Activated naive CD8-positive, alpha-beta T cell treated with anti-CD3 and anti-CD28 coated beads for 36 hours (primary cell): ENCODE data around the gene UTP25. TPM values are rescaled to one million over a fixed set of nuclear protein-coding genes. Genes with fewer than 3 reads are reported as not detected.

Experiments used
- DNase-seq: peaks from one replicate; pipeline ENCODE4 v3.0.0; 2021
- H3K27ac Mint-ChIP-seq: one replicate; pipeline ENCODE4 v1.8.0; 2022; ENCODE audit warnings: mild to moderate bottlenecking, moderate library complexity, mixed read lengths
- H3K27me3 Mint-ChIP-seq: one replicate; pipeline ENCODE4 v1.8.0; 2022; ENCODE audit warnings: mild to moderate bottlenecking, mixed read lengths
- H3K36me3 Mint-ChIP-seq: one replicate; pipeline ENCODE4 v1.8.0; 2021; ENCODE audit warnings: mild to moderate bottlenecking, mixed read lengths
- H3K4me1 Mint-ChIP-seq: one replicate; pipeline ENCODE4 v1.8.0; 2021; ENCODE audit warnings: mixed read lengths
- H3K4me3 Mint-ChIP-seq: one replicate; pipeline ENCODE4 v1.8.0; 2022; ENCODE audit warnings: mild to moderate bottlenecking, moderate library complexity, mixed read lengths
- H3K9me3 Mint-ChIP-seq: one replicate; pipeline ENCODE4 v1.8.0; 2022; ENCODE audit warnings: mixed read lengths
- total RNA-seq, 2 experiments: library from RNA; stranded (reverse); gene quantifications; one replicate each; pipeline ENCODE4 v1.2.3, GENCODE V29; 2021

The UTP25 gene
- total RNA-seq, 2 experiments from 2014 or later, result 12.2 to 12.5 TPM

- H3K9me3 Mint-ChIP-seq, result no peaks in the 10 kb centered on the region
- H3K4me1 Mint-ChIP-seq, result peaks cover 21% of the 10 kb centered on the region
- H3K4me3 Mint-ChIP-seq, result no peak overlapping the region
- peaks cover 27% of the 10 kb centered on the region for H3K27me3 Mint-ChIP-seq
- H3K27ac Mint-ChIP-seq, result no peak overlapping the region
- DNase-seq, result no peak
- no peaks in the 10 kb centered on the region for H3K36me3 Mint-ChIP-seq
Observed at GRCh38 chr1:209819058-209819457, 8.7 kb upstream of the UTP25 start.

- no peak overlapping the region for H3K27ac Mint-ChIP-seq
- H3K4me3 Mint-ChIP-seq, result no peak overlapping the region
- H3K9me3 Mint-ChIP-seq, result no peaks in the 10 kb centered on the region
- DNase-seq, result no peak
- peaks cover 14% of the 10 kb centered on the region for H3K4me1 Mint-ChIP-seq
- no peaks in the 10 kb centered on the region for H3K36me3 Mint-ChIP-seq
- peaks cover 27% of the 10 kb centered on the region for H3K27me3 Mint-ChIP-seq
Observed at GRCh38 chr1:209820986-209821385, 6.8 kb upstream of the UTP25 start.

GRCh38 chr1:209822706-209823105 is 5.1 kb upstream of the UTP25 start:
- DNase-seq, result no peak
- Mint-ChIP-seq H3K36me3 (peaks cover 3% of the 10 kb centered on the region), H3K9me3 (no peaks in the 10 kb centered on the region), H3K4me1 (peaks cover 24% of the 10 kb centered on the region), H3K27ac (peak overlapping the region; percentile 32), H3K27me3 (peaks cover 26% of the 10 kb centered on the region), H3K4me3 (no peak overlapping the region)

GRCh38 chr1:209823143-209824041 is 4.4 kb upstream of the UTP25 start:
- DNase-seq, result no peak
- H3K4me1 Mint-ChIP-seq, result peaks cover 24% of the 10 kb centered on the region
- no peaks in the 10 kb centered on the region for H3K9me3 Mint-ChIP-seq
- no peak overlapping the region for H3K4me3 Mint-ChIP-seq
- H3K27ac Mint-ChIP-seq, result peak overlapping the region; percentile 32
- peaks cover 8% of the 10 kb centered on the region for H3K36me3 Mint-ChIP-seq
- H3K27me3 Mint-ChIP-seq, result peaks cover 21% of the 10 kb centered on the region

- peaks cover 15% of the 10 kb centered on the region for H3K27me3 Mint-ChIP-seq
- peak overlapping the region; percentile 43 for H3K27ac Mint-ChIP-seq
- no peak for DNase-seq
- H3K36me3 Mint-ChIP-seq, result peaks cover 21% of the 10 kb centered on the region
- H3K4me1 Mint-ChIP-seq, result peaks cover 42% of the 10 kb centered on the region
- H3K4me3 Mint-ChIP-seq, result no peak overlapping the region
- H3K9me3 Mint-ChIP-seq, result no peaks in the 10 kb centered on the region
Observed at GRCh38 chr1:209825591-209826434, 2.0 kb upstream of the UTP25 start.

- no peaks in the 10 kb centered on the region for H3K9me3 Mint-ChIP-seq
- peaks cover 44% of the 10 kb centered on the region for H3K4me1 Mint-ChIP-seq
- no peak overlapping the region for H3K27ac Mint-ChIP-seq
Observed at GRCh38 chr1:209829716-209830115, 1.9 kb downstream of the UTP25 start.

GRCh38 chr1:209830722-209831121 is 3.0 kb downstream of the UTP25 start:
- Mint-ChIP-seq H3K27ac (peak overlapping the region; percentile 1), H3K27me3 (no peaks in the 10 kb centered on the region), H3K4me1 (peaks cover 54% of the 10 kb centered on the region), H3K36me3 (peaks cover 48% of the 10 kb centered on the region), H3K9me3 (no peaks in the 10 kb centered on the region), H3K4me3 (no peak overlapping the region)
- DNase-seq, result no peak

More at GRCh38 chr1:209829716-209830115, 1.9 kb downstream of the UTP25 start:
- H3K27me3 Mint-ChIP-seq, result no peaks in the 10 kb centered on the region
- peaks cover 43% of the 10 kb centered on the region for H3K36me3 Mint-ChIP-seq
- no peak for DNase-seq
- H3K4me3 Mint-ChIP-seq, result peak overlapping the region; percentile 93

GRCh38 chr1:209831615-209832014 is 3.8 kb downstream of the UTP25 start:
- DNase-seq, result no peak
- Mint-ChIP-seq H3K27ac (no peak overlapping the region), H3K27me3 (no peaks in the 10 kb centered on the region), H3K4me1 (peaks cover 55% of the 10 kb centered on the region), H3K9me3 (no peaks in the 10 kb centered on the region), H3K36me3 (peaks cover 52% of the 10 kb centered on the region), H3K4me3 (no peak overlapping the region)

- no peak for DNase-seq
- Mint-ChIP-seq H3K4me3 (no peak overlapping the region), H3K27me3 (no peaks in the 10 kb centered on the region), H3K36me3 (peaks cover 54% of the 10 kb centered on the region), H3K4me1 (peaks cover 54% of the 10 kb centered on the region), H3K27ac (peak overlapping the region; percentile 22), H3K9me3 (no peaks in the 10 kb centered on the region)
Observed at GRCh38 chr1:209835782-209836298, 8.1 kb downstream of the UTP25 start.

GRCh38 chr1:209837671-209838070 is 9.9 kb downstream of the UTP25 start:
- Mint-ChIP-seq H3K27me3 (no peaks in the 10 kb centered on the region), H3K9me3 (no peaks in the 10 kb centered on the region), H3K4me3 (no peak overlapping the region), H3K4me1 (peaks cover 50% of the 10 kb centered on the region), H3K27ac (no peak overlapping the region), H3K36me3 (peaks cover 62% of the 10 kb centered on the region)
- no peak for DNase-seq

- DNase-seq, result no peak
- H3K27me3 Mint-ChIP-seq, result no peaks in the 10 kb centered on the region
- peaks cover 50% of the 10 kb centered on the region for H3K4me1 Mint-ChIP-seq
- peak overlapping the region; percentile 85 for H3K27ac Mint-ChIP-seq
- no peaks in the 10 kb centered on the region for H3K9me3 Mint-ChIP-seq
- H3K4me3 Mint-ChIP-seq, result no peak overlapping the region
- peaks cover 60% of the 10 kb centered on the region for H3K36me3 Mint-ChIP-seq
Observed at GRCh38 chr1:209838537-209838936, 10.8 kb downstream of the UTP25 start.

- peak overlapping the region; percentile 15 for H3K4me3 Mint-ChIP-seq
Observed at GRCh38 chr1:209839875-209840546, 12.2 kb downstream of the UTP25 start.

GRCh38 chr1:209840611-209841010 is 12.8 kb downstream of the UTP25 start:
- no peaks in the 10 kb centered on the region for H3K9me3 Mint-ChIP-seq
- H3K4me1 Mint-ChIP-seq, result peaks cover 34% of the 10 kb centered on the region
- peak overlapping the region; percentile 15 for H3K4me3 Mint-ChIP-seq
- H3K27me3 Mint-ChIP-seq, result no peaks in the 10 kb centered on the region
- H3K36me3 Mint-ChIP-seq, result peaks cover 50% of the 10 kb centered on the region
- no peak for DNase-seq
- peak overlapping the region; percentile 85 for H3K27ac Mint-ChIP-seq

More at GRCh38 chr1:209839875-209840546, 12.2 kb downstream of the UTP25 start:
- peak overlapping the region; percentile 85 for H3K27ac Mint-ChIP-seq
- no peaks in the 10 kb centered on the region for H3K9me3 Mint-ChIP-seq
- DNase-seq, result peak; percentile 11
- no peaks in the 10 kb centered on the region for H3K27me3 Mint-ChIP-seq
- H3K36me3 Mint-ChIP-seq, result peaks cover 52% of the 10 kb centered on the region
- peaks cover 40% of the 10 kb centered on the region for H3K4me1 Mint-ChIP-seq

- Mint-ChIP-seq H3K4me1 (peaks cover 16% of the 10 kb centered on the region), H3K36me3 (peaks cover 42% of the 10 kb centered on the region), H3K27me3 (no peaks in the 10 kb centered on the region), H3K9me3 (no peaks in the 10 kb centered on the region), H3K4me3 (no peak overlapping the region), H3K27ac (no peak overlapping the region)
- DNase-seq, result no peak
Observed at GRCh38 chr1:209844695-209845407, 17.1 kb downstream of the UTP25 start.
